Lower leg skin (tissue), 3 donors: ENCODE data around the gene TRPM3.

Source experiments
- POLR2A ChIP-seq, 2 donors: fragments of 450-650 bp; IDR thresholded peaks; one replicate each; pipeline ENCODE4 v1.6.1; 2016 to 2017; ENCODE audit warnings: antibody characterized with exemption in 2 of 2, mild to moderate bottlenecking in 1 of 2, moderate library complexity in 1 of 2
- TF ChIP-seq, protein P1 (sequence below), 3 donors: fragments of 450-650 bp; IDR thresholded peaks; one replicate each; pipeline ENCODE4 v1.5.1; 2016; ENCODE audit warnings: antibody characterized with exemption in 3 of 3, mild to moderate bottlenecking in 3 of 3, moderate library complexity in 2 of 3

DNA sequence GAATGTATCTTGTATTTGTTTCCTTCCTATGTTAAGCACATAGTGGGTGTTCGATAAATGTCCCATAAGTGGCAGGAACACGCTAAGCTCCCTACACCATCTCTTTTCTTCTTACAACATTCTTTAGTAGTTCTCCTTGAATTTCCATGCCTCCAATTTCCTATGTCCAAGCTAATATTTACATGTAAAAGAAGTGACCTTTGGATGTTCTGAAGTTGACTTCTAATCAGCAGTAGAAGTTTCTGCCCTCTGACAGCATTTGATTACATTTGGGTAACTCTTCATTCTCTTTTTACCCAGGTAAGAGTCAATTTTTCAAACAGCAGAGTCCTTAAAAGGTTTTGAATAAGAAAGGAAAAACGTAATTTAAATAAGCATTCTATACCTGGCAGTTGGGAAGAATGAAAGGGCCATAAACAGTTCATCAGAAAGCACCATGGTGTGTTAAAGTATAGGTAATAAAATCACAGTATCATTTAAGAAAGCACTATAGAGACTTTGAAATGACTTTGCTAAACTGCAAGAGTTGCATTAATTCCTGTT lies 78.9 kb downstream of the TRPM3 start:
- TF ChIP-seq, protein P1, sequence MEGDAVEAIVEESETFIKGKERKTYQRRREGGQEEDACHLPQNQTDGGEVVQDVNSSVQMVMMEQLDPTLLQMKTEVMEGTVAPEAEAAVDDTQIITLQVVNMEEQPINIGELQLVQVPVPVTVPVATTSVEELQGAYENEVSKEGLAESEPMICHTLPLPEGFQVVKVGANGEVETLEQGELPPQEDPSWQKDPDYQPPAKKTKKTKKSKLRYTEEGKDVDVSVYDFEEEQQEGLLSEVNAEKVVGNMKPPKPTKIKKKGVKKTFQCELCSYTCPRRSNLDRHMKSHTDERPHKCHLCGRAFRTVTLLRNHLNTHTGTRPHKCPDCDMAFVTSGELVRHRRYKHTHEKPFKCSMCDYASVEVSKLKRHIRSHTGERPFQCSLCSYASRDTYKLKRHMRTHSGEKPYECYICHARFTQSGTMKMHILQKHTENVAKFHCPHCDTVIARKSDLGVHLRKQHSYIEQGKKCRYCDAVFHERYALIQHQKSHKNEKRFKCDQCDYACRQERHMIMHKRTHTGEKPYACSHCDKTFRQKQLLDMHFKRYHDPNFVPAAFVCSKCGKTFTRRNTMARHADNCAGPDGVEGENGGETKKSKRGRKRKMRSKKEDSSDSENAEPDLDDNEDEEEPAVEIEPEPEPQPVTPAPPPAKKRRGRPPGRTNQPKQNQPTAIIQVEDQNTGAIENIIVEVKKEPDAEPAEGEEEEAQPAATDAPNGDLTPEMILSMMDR (IDR thresholded peaks at IDR 0.05): no peak
- TF ChIP-seq POLR2A (IDR thresholded peaks at IDR 0.05): no peak
